Measurements from ENCODE around the gene ANKEF1. TPM values are rescaled to one million over a fixed set of nuclear protein-coding genes. Genes with fewer than 3 reads are reported as not detected.

Gene ANKEF1
- total RNA-seq, 1 experiment from 2014 or later = 8.3 TPM

- no peak for TF ChIP-seq CTCF (conservative IDR thresholded peaks at IDR 0.05)
- Histone ChIP-seq H3K23me2 (ENCODE audit: insufficient read length, low read depth, low read length, poor library complexity, severe bottlenecking) (no peaks in the 10 kb centered on the region), H3K4me2 (ENCODE audit: insufficient read depth, insufficient read length, low read length) (no peak overlapping the region), H3K4me1 (ENCODE audit: insufficient read depth, low read length) (no peaks in the 10 kb centered on the region), H2BK15ac (ENCODE audit: low read depth, low read length) (no peak overlapping the region), H4K20me1 (ENCODE audit: control insufficient read depth, insufficient read depth, insufficient read length) (no peaks in the 10 kb centered on the region), H3K27me3 (ENCODE audit: insufficient read depth, low read length) (no peaks in the 10 kb centered on the region), H3K27ac (ENCODE audit: insufficient read length, low read depth, low read length) (no peak overlapping the region), H4K91ac (ENCODE audit: insufficient read length, low read depth, low read length) (no peak overlapping the region), H2BK12ac (ENCODE audit: insufficient read length, low read depth, low read length) (no peak overlapping the region), H4K8ac (replicated peaks; ENCODE audit: insufficient read length, low read depth, low read length) (no peak overlapping the region), H2BK5ac (ENCODE audit: insufficient read length, low read length) (no peak overlapping the region), H3K56ac (ENCODE audit: insufficient read length, low read depth, low read length) (no peak overlapping the region), H4K5ac (ENCODE audit: insufficient read length, low read depth, low read length) (no peak overlapping the region), H3K23ac (ENCODE audit: insufficient read length, low read depth, low read length) (no peak overlapping the region), H3K18ac (ENCODE audit: insufficient read length, low read depth, low read length) (no peak overlapping the region), H2BK120ac (ENCODE audit: low read depth, low read length, poor library complexity, severe bottlenecking) (no peak overlapping the region), H2BK20ac (ENCODE audit: low read depth, low read length, poor library complexity, severe bottlenecking) (no peak overlapping the region), H2AK5ac (ENCODE audit: insufficient read length, low read length) (no peak overlapping the region), H3K14ac (ENCODE audit: insufficient read depth, low read length) (no peak overlapping the region), H2AFZ (ENCODE audit: low read length) (no peak overlapping the region), H3K4ac (ENCODE audit: low read depth, low read length) (no peak overlapping the region), H3K9ac (ENCODE audit: extremely low read depth, insufficient read length, low read length) (no peak overlapping the region), H3T11ph (ENCODE audit: low read length) (no peak overlapping the region), H3K9me3 (ENCODE audit: control insufficient read depth, low read depth, low read length) (no peaks in the 10 kb centered on the region), H3K79me1 (ENCODE audit: insufficient read depth, low read depth, low read length, poor library complexity, severe bottlenecking) (no peaks in the 10 kb centered on the region), H3K79me2 (ENCODE audit: insufficient read depth, low read length) (no peaks in the 10 kb centered on the region)
- Mint-ChIP-seq H3K27me3 (ENCODE audit: low read depth) (no peaks in the 10 kb centered on the region), H3K9me3 (no peaks in the 10 kb centered on the region; a peak in 1 of 5 replicates), H3K4me3 (no peak overlapping the region), H3K27ac (no peak overlapping the region), H3K36me3 (ENCODE audit: insufficient read depth in 1 of 3, low read depth in 3 of 3) (no peaks in the 10 kb centered on the region), H3K4me1 (peaks cover 17 to 20% of the 10 kb centered on the region in 2 experiments)
- DNase-seq = no peak
- no CpG with 5 or more reads among the region's 2 CpGs for WGBS (ENCODE audit: extremely low coverage, insufficient read length, low lambda C conversion rate)
Measured at GRCh38 chr20:10007158-10007557, 27.6 kb upstream of the ANKEF1 start.

All from H9 (cell line).